ENCODE data around the gene KIF5B. TPM values are rescaled to one million over a fixed set of nuclear protein-coding genes. Genes with fewer than 3 reads are reported as not detected.

The KIF5B gene
- total and polyA plus RNA-seq, 10 of the 15 experiments (the other 5 are each of a cell fraction or from before 2014, with no cell fraction given) = 14.7 to 47.4 (median 33.1) TPM

- TF ChIP-seq ATF2 (IDR thresholded peaks at IDR 0.05; ENCODE audit: low read length) (no peak), SREBF2 (IDR thresholded peaks at IDR 0.05; ENCODE audit: low read length) (no peak), PAX8 (IDR thresholded peaks at IDR 0.05) (no peak), WRNIP1 (IDR thresholded peaks at IDR 0.05; ENCODE audit: borderline replicate concordance, low read depth, low read length) (no peak), EP300 (IDR thresholded peaks at IDR 0.05; ENCODE audit: borderline replicate concordance in 1 of 2, control insufficient read depth in 1 of 2, low read depth in 2 of 2, low read length in 2 of 2) (no peak), IRF4 (IDR thresholded peaks at IDR 0.05; ENCODE audit: low read depth, low read length) (no peak)
Observed at GRCh38 chr10:32035038-32035437, 21.2 kb downstream of the KIF5B start (continued).

DNA sequence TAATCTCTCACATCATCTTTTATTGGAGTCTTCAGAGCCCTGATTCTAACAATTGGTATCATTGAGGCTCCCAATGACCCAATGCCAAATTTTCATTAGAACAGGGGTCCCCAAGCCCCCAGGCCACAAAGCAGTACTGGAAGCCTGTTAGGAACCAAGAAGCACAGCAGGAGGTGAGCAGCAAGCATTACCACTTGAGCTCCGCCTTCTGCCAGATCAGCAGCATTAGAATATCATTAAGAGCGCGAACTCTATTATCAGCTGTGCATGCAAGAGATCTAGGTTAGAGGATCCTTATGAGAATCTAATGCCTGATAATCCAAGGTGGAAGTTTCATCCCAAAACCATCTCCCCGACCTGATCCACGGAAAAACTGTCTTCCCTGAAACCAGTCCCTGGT lies 23.1 kb downstream of the KIF5B start:
- BruUV-seq (replicated peaks) = no TSS peak
- RAD21 ChIA-PET (ENCODE audit: unreplicated experiment) = no interaction called here
- Histone ChIP-seq H3K9ac (ENCODE audit: control insufficient read depth, insufficient read depth, low read length) (no peak overlapping the region), H3K79me2 (ENCODE audit: control insufficient read depth, insufficient read depth, low read length) (no peaks in the 10 kb centered on the region), H3K4me1 (ENCODE audit: control insufficient read depth, insufficient read depth, low read length) (no peaks in the 10 kb centered on the region), H4K20me1 (ENCODE audit: control insufficient read depth, insufficient read depth) (no peaks in the 10 kb centered on the region), H3K27me3 (replicated peaks in 1 of 2; ENCODE audit: control insufficient read depth in 2 of 2, insufficient read depth in 2 of 2, low read length in 1 of 2) (no peaks in the 10 kb centered on the region), H3K4me2 (ENCODE audit: control insufficient read depth, insufficient read depth) (no peak overlapping the region), H3K9me3 (replicated peaks; ENCODE audit: control insufficient read depth, insufficient read depth, low read length) (no peaks in the 10 kb centered on the region), H3K4me3 (no peak overlapping the region), H3K27ac (ENCODE audit: control insufficient read depth, insufficient read depth) (no peak overlapping the region), H2AFZ (ENCODE audit: control insufficient read depth, low read depth, low read length) (no peak overlapping the region), H3K36me3 (ENCODE audit: control insufficient read depth in 2 of 2, insufficient read depth in 2 of 2, low read length in 1 of 2) (peaks cover 7 to 56% of the 10 kb centered on the region in 2 experiments)
- 87% methylated on average over 5 of the region's 5 CpGs for WGBS (ENCODE audit: insufficient coverage, insufficient replicate concordance, low lambda C conversion rate, missing lambda C conversion rate)
- POLR2A ChIA-PET = interaction anchor here (0.7 kb wide), 1 partner anchor 704 kb away, joined by 4 read pairs; no protein-coding TSS in a partner anchor
- SMC1A ChIA-PET (ENCODE audit: uncharacterized antibody, unreplicated experiment) = interaction anchor here (0.6 kb wide), 1 partner anchor 1038 kb away, joined by 3 read pairs; no protein-coding TSS in a partner anchor
- CTCF ChIA-PET = interaction anchor here (0.6 to 1.1 kb wide), 5 partner anchors 18 to 299 kb away, joined by 3 to 6 read pairs (median 4); no protein-coding TSS in a partner anchor
- DNase-seq (ENCODE audit: low read depth, low spot score) (no peak), FAIRE-seq (no peak), ATAC-seq (no peak)
- intact Hi-C loops (cut with micrococcal nuclease; ENCODE audit: unreplicated experiment) (no loop called here), in situ Hi-C loops (cut with MboI) (no loop called here)
- no peak for TF ChIP-seq ELK1 (IDR thresholded peaks at IDR 0.05; ENCODE audit: low read depth, low read length)
- TF ChIP-seq CBFB (IDR thresholded peaks at IDR 0.05; ENCODE audit: low read depth) = no peak
- TF ChIP-seq IRF3 (IDR thresholded peaks at IDR 0.05) = no peak
- no peak for TF ChIP-seq TCF3 (IDR thresholded peaks at IDR 0.05; ENCODE audit: borderline replicate concordance, insufficient read depth, low read depth, low read length)
- TF ChIP-seq SKIL (IDR thresholded peaks at IDR 0.05; ENCODE audit: low read depth, poor library complexity, severe bottlenecking) = no peak
- TF ChIP-seq IKZF1 (conservative IDR thresholded peaks at IDR 0.05) = no peak
- TF ChIP-seq E2F4 (IDR thresholded peaks at IDR 0.05; ENCODE audit: low read depth, low read length) = no peak
- TF ChIP-seq GABPA (IDR thresholded peaks at IDR 0.05; ENCODE audit: low read depth) = no peak
- no peak for TF ChIP-seq BRCA1 (IDR thresholded peaks at IDR 0.05; ENCODE audit: low read depth, low read length)
- TF ChIP-seq EZH2 (IDR thresholded peaks at IDR 0.05; ENCODE audit: borderline replicate concordance, control insufficient read depth, low read depth, low read length) = no peak
- TF ChIP-seq TAF1 (IDR thresholded peaks at IDR 0.05; ENCODE audit: borderline replicate concordance, low read depth, low read length) = no peak

Measured in GM12878 (cell line).